ENCODE data around the gene YPEL2. TPM values are rescaled to one million over a fixed set of nuclear protein-coding genes. Genes with fewer than 3 reads are reported as not detected.
"Not testable (repeated sequence)": the region's sequence is repeated elsewhere in the genome, so short reads cannot be mapped to it uniquely, and the experiment has no call there.

YPEL2 gene
- total RNA-seq, 6 experiments from 2014 or later = 2.9 to 8.8 (median 4.6) TPM

DNA sequence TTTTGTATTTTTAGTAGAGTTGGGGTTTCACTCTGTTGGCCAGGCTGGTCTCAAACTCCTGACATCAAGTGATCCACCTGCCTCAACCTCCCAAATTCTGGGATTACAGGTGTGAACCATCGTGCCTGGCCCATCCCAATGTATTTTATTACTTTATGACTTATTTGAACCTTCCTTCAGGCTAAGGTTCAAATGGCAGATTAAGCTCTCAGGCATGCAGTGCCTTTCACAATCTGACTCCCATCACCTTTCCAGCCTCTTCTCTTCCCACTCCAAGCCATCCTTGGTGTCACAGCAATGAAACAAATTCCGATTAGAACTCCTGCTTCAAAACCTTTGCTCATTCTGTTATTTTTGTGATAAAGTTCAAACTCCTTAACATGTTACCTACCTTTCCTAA is 26.6 kb upstream of the YPEL2 start:
- Mint-ChIP-seq H3K27ac (no peak overlapping the region), H3K36me3 (ENCODE audit: low read depth) (no peaks in the 10 kb centered on the region), H3K4me3 (no peak overlapping the region), H3K4me1 (ENCODE audit: low read depth) (no peaks in the 10 kb centered on the region), H3K27me3 (ENCODE audit: insufficient read depth) (peaks cover 11% of the 10 kb centered on the region), H3K9me3 (no peaks in the 10 kb centered on the region)
- DNase-seq = no peak
- TF ChIP-seq, protein P1, sequence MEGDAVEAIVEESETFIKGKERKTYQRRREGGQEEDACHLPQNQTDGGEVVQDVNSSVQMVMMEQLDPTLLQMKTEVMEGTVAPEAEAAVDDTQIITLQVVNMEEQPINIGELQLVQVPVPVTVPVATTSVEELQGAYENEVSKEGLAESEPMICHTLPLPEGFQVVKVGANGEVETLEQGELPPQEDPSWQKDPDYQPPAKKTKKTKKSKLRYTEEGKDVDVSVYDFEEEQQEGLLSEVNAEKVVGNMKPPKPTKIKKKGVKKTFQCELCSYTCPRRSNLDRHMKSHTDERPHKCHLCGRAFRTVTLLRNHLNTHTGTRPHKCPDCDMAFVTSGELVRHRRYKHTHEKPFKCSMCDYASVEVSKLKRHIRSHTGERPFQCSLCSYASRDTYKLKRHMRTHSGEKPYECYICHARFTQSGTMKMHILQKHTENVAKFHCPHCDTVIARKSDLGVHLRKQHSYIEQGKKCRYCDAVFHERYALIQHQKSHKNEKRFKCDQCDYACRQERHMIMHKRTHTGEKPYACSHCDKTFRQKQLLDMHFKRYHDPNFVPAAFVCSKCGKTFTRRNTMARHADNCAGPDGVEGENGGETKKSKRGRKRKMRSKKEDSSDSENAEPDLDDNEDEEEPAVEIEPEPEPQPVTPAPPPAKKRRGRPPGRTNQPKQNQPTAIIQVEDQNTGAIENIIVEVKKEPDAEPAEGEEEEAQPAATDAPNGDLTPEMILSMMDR (IDR thresholded peaks at IDR 0.05) = no peak

- DNase-seq = no peak
- H3K4me1 Mint-ChIP-seq (ENCODE audit: low read depth) = no peaks in the 10 kb centered on the region
- TF ChIP-seq, protein P1 (IDR thresholded peaks at IDR 0.05) = no peak
- no peak overlapping the region for H3K4me3 Mint-ChIP-seq
- peaks cover 3% of the 10 kb centered on the region for H3K27me3 Mint-ChIP-seq (ENCODE audit: insufficient read depth)
- no peak overlapping the region for H3K27ac Mint-ChIP-seq
- H3K36me3 Mint-ChIP-seq (ENCODE audit: low read depth) = no peaks in the 10 kb centered on the region
- no peaks in the 10 kb centered on the region for H3K9me3 Mint-ChIP-seq
Observed at GRCh38 chr17:59310263-59310920, 21.1 kb upstream of the YPEL2 start.

DNA sequence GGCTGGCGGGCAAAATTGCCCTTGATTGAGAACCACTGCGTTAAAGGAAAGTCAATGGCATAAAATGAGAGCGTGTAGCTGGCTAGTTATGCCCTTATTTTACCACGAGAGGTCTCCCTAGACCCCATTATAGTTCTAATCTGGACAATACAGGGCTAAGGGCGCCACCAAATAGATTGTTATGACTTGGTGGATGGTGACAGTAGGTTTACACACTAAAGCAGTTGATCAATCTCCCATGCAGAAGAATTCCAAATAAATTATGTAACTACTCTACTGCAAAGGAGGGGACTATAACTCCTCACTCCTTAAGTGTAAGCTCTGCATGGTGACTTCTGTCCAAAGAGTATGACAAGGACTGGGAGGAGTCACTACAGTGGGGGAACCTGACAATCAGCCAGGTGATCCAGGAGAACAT is 20.4 kb upstream of the YPEL2 start:
- no peak overlapping the region for H3K27ac Mint-ChIP-seq
- no peaks in the 10 kb centered on the region for H3K36me3 Mint-ChIP-seq (ENCODE audit: low read depth)
- no peaks in the 10 kb centered on the region for H3K4me1 Mint-ChIP-seq (ENCODE audit: low read depth)
- H3K9me3 Mint-ChIP-seq = no peaks in the 10 kb centered on the region
- no peak overlapping the region for H3K4me3 Mint-ChIP-seq
- TF ChIP-seq, protein P1 (IDR thresholded peaks at IDR 0.05) = peak; percentile 88
- peak; percentile 48 for DNase-seq
- H3K27me3 Mint-ChIP-seq (ENCODE audit: insufficient read depth) = no peaks in the 10 kb centered on the region; the same call in 1 of the 2 replicates

DNA sequence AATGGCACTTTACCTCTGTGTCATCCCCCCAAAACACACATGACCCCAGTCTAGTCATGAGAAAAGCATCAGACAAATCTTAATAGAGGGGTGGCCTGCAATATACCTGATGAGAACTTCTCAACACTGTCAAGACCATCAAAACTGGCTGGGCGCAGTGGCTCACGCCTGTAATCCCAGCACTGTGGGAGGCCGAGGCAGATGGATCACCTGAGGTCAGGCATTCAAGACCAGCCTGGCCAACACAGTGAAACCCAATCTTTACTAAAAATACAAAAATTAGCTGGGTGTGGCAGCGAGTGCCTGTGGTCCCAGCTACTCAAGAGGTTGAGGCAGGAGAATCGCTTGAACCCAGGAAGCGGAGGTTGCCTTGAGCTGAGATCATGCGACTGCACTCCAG is 19.9 kb upstream of the YPEL2 start:
- H3K27ac Mint-ChIP-seq; H3K9me3 Mint-ChIP-seq; H3K4me1 Mint-ChIP-seq (ENCODE audit: low read depth); H3K4me3 Mint-ChIP-seq; H3K27me3 Mint-ChIP-seq (ENCODE audit: insufficient read depth); DNase-seq; H3K36me3 Mint-ChIP-seq (ENCODE audit: low read depth): not testable (repeated sequence)

- TF ChIP-seq, protein P1 (IDR thresholded peaks at IDR 0.05) = no peak
- H3K9me3 Mint-ChIP-seq = no peaks in the 10 kb centered on the region
- DNase-seq = no peak
- H3K36me3 Mint-ChIP-seq (ENCODE audit: low read depth) = no peaks in the 10 kb centered on the region
- no peak overlapping the region for H3K4me3 Mint-ChIP-seq
- H3K4me1 Mint-ChIP-seq (ENCODE audit: low read depth) = no peaks in the 10 kb centered on the region
- H3K27me3 Mint-ChIP-seq (ENCODE audit: insufficient read depth) = peaks cover 3% of the 10 kb centered on the region; the same call in 1 of the 2 replicates
- no peak overlapping the region for H3K27ac Mint-ChIP-seq
Observed at GRCh38 chr17:59315866-59316265, 15.6 kb upstream of the YPEL2 start.

DNA sequence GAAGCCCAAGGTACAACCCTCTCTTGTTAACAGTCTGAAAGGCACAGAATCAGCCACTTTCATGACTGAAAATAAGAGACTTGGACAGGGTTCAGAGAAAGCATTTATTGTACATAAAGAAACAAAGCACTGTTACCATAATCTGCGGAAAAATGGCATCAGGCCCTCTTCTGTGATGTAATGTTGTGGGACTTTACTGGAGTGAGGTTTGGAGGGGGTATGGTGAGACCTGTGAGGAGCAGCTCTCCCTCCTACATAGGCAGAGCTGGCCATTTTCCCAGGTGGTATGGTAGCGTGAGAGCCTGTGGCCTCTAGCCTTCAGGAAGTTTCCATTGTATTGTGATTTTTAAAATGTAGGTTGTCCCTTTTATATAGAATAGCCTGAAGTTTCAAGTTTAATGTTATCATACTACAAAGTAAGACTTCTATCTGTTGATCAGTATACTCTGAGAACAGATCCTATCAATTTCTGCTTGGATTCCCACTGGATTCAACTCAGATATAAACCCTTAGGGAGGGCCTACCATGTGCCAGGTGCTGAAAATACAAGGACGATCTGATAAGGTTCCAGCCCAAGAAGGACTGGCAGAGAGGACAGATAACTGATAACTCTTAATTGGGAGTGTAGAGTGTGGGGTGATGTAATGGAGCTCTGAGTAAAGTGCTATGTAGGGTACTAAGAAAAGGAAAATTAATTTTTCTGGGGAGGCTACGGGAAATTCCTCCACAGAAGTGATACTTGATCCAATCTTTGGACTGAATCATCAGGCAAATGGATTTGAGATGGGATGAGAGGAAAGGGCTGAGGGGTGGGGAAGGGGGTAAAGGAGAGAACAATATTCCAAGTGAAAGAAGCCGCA is 4.1 kb upstream of the YPEL2 start:
- H3K4me3 Mint-ChIP-seq = no peak overlapping the region
- H3K4me1 Mint-ChIP-seq (ENCODE audit: low read depth) = peaks cover 30% of the 10 kb centered on the region
- TF ChIP-seq, protein P1 (IDR thresholded peaks at IDR 0.05) = no peak
- H3K9me3 Mint-ChIP-seq = no peaks in the 10 kb centered on the region
- DNase-seq = no peak
- H3K27me3 Mint-ChIP-seq (ENCODE audit: insufficient read depth) = no peaks in the 10 kb centered on the region
- H3K27ac Mint-ChIP-seq = no peak overlapping the region
- H3K36me3 Mint-ChIP-seq (ENCODE audit: low read depth) = no peaks in the 10 kb centered on the region

Data from HFFc6 (cell line).